GM21390 (cell line): ENCODE results near the gene INHBE.
A peak's percentile ranks its signal among the peaks of the same experiment; 100 is the strongest.

Source experiments
- ATAC-seq: cut with Tn5 transposase; IDR thresholded peaks from one replicate; pipeline ENCODE4 v1.9.1; 2021; ENCODE audit not compliant: unreplicated experiment

Gene INHBE

DNA sequence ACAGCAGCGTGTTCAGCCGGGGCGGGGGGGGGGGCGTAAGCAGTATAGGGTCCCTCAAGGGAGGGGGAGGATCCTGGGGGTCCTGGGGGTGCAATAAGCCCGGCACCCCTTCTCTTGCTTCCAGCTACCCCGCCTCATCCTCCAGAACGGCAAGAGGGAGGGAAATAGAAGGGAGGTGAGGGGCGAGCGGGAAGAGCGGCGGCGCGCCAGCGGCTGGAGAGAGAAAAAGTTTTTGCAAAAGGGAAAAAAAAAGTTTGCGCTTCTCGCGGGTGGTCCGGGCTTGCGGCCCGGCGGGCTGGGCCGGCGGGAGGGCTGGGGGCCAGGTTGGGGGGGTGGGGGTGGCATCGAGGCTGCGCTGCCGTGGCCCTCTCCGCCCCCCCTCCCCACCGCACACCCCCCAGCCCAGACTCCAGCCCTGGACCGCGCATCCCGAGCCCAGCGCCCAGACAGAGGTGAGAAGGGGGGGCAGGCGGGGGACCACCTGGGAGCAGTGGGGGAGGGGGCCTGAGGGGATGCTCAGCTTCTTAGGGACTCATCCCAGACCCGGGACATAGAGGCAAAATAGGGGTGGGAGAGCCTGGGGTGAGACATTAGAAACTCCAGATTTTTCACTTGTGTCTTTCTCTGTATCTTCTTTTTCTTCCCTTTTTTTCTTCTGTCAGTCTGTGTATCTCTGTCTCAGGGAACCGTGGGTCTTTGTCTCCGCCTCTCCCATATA lies 4.8 kb downstream of the INHBE start, which contains the start of gene GLI1:
GLI1 (plus strand) TSS at position 36 of the 718 bp plus-strand sequence. CDS start 3,907 bp downstream, outside the sequence.
- ATAC-seq = no peak

DNA sequence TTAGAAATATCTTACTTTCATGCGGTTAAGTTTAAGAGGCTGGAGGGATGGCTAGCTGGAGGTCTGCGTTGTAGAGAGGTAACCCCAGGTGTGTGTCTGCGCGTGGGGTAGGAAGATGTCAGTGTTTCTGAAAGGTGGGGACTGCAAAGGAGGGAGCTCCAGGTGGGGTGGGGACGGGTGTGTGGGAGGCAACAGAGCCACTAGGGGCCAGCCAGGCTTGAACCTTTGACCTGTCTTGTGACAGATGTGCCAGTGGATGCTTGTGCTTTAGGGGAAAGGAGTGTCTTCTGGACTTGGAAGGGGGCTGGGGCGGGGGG lies 5.3 kb downstream of the INHBE start:
- ATAC-seq = no peak

DNA sequence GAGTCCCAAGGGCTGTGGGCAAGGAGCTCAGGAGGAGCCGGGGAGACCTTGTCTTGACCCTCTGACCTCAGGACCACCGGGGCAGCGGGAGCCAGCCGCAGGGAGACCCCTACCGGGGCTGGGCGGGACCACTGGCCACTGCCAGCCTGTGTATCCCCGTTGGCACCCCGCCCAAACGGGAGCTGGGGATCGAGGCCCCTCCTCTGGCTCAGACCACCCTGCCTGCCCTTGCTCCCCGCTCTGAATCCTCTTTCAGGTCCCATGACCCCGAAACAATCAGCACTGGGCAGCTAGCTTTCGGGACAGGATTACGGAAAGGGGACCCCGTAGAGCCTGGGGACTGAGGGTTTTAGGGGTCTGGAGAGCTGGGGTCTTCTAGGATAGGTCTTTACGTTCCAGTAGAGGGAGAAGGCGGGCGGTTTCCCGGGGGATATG lies 5.8 kb downstream of the INHBE start:
- ATAC-seq = no peak

DNA sequence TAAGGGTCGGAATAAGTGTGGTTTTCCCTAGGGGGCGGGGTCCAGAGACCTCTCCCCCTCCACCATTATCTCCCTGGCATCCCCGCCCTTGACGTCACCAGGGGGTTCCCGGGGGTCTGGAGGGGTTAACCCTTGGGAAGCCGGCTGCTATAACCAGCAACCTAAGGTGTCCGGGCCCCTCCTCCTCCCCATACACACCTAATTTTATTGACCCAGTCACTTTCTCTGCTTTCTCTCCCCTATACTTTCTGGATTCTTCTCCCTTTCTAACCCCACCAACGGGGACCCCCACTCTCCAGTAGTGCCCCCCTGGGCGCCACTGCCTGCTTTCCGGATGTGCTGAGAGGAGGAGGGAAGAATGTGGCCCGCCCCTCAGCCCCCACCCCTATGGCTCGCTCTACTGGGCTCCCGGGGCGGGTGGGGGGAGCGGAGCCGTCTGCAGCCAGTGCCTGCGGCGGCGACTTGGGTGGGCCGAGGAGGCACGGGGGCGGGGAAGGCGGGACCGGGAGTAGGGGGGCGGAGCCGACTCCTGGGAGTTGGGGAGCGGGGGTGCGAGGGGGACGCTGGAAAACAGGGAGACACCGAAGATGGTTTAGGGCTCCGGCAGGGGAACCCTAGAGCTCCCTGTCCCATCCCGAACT lies 6.3 kb downstream of the INHBE start:
- ATAC-seq = no peak

DNA sequence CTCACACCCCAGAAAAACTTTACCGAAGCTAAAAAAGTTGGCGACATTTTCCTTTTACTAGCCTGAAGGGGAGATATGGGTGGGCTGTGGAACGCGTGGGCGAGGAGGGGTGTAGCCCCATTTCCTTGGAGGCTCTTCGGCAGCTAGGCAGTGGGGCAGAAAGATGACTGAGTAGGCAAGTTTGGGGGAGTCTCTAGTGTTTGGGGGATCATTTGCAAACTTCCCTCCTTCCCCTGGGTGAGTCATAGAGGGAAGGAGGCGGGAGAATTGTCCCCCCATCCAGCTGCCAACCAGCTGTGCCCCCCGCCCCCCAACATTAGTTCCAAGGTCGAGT lies 6.8 kb downstream of the INHBE start:
- ATAC-seq = no peak

DNA sequence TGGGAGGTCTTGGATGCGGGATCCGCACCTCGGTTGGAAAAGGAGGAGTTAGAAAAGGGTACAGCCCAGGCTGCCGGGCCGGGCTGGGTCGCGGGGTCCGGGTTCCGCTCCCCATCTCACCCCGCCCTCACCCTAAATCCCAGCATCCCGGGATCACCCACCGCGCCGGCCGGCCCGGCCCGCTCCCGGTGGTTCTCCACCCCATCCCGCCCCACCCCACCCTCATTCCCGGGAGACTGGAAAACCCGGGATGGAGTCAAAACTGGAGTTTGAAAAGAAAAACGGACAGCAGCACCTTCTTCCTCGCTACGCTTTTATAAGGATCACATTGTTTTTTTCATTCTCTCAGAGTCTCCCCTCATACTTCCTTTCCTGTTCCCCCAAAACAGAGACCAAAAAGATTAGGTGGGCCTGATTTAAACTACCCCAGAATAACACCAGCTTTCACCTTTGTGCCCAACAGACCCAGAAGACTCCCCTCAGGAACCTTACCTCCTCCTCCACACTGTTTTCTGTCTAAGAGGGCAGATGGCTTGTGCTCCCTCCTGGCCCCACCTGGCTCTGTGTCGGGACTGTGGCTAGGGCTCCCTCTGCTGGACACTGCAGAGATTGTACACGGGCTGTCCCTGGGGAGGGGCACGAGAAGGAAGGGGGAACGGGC lies 7.3 kb downstream of the INHBE start:
- ATAC-seq = peak; percentile 67

DNA sequence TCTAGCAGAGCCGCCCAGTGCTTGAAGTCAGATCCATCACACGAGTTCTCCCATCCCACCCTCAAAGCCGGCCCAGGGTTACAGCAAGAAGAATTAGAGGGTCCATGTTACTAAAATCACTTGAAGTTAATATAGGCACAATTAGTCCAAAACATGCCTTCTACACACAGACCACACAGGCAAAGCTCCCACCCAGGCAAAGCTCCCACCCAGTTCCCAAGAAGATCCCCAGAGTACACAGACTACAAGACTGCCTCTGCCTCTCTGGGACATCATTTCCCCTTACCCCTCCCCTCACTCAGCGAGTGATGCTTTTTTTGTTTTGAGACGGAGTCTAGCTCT lies 7.8 kb downstream of the INHBE start:
- no peak for ATAC-seq

DNA sequence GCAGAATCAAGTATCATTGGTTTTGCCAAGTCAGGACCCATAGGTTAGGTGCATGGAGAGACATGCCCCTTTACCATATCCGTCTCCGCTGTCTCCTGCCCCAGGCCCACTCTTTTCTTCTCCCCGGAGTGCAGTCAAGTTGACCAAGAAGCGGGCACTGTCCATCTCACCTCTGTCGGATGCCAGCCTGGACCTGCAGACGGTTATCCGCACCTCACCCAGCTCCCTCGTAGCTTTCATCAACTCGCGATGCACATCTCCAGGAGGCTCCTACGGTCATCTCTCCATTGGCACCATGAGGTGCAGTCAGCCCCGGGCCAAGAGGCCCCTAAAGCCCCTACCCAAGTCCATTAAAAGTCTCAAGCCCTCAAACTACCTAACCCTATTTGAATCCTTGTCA lies 9.5 kb downstream of the INHBE start:
- ATAC-seq = no peak

DNA sequence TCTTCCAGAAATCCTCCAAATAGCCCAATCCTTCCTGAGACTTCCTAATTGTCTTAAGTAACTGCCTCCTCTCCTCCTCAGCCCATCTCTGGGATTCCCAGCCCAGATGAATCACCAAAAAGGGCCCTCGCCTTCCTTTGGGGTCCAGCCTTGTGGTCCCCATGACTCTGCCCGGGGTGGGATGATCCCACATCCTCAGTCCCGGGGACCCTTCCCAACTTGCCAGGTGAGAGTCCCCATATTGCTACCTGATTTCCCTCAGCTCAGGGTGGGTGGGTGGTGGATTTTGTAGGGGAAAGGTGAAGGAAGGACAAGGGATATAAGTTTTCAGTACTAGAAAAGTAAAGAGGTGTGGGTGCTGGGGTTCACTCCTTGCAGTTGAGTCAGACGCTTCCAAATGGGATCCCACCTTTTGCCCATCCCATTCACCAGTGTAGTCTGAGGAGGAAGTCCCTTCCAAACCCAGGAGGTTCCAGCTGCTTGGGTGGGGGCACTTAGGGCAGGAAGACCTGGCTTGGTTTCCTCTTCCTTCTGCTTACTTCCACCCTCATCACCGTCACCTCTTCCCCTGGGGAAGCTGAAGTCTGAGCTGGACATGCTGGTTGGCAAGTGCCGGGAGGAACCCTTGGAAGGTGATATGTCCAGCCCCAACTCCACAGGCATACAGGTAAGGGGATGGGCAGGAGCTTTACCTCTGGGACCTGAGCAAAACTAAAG lies 10.1 kb downstream of the INHBE start:
- ATAC-seq = no peak

DNA sequence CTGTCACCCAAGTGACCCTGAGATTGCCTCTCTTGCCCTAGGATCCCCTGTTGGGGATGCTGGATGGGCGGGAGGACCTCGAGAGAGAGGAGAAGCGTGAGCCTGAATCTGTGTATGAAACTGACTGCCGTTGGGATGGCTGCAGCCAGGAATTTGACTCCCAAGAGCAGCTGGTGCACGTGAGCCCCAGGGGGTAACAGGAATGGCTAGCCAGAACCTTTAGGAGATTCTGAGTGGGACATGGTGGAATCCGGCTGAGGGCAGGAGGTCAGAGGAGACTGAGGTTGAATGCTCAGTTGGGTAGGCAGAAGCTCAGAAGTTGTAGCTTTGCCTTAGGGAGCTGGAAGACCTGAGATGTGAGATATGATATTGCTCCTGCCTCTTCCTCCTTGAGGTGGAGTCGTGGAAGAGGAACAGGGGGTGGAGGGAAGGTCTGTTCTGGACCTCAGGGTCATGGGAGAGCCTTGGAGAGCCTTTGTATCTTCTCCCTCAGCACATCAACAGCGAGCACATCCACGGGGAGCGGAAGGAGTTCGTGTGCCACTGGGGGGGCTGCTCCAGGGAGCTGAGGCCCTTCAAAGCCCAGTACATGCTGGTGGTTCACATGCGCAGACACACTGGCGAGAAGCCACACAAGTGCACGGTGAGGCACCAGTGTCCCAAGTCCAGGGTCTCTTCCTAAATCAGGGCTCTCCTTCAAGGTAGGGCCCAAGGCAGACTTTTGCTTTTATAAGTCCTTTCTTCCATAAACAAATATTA lies 10.8 kb downstream of the INHBE start:
- no peak for ATAC-seq

DNA sequence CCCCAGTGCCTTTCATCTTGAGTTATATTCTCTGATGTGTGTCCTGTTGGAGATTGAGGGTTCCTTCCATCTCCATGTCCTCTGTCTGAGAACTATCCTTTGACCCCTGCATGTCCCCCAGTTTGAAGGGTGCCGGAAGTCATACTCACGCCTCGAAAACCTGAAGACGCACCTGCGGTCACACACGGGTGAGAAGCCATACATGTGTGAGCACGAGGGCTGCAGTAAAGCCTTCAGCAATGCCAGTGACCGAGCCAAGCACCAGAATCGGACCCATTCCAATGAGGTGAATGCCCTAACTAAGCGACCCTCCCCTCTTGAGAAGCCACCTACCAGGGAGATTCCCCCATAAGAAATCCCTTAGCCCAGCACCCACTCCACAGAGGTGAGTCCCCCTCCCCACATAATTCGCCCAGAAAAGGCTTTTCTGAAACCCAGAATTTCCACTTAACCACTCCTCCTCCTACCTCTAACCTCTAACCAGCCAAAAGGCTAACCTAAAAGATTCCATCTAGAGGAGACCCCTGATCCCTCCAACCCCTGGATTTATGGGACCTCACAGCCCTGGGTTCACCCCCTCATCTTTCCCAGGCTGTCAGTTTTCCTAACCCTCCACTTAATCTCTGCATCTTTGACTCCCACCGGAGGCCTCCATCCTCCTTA lies 12.2 kb downstream of the INHBE start:
- no peak for ATAC-seq

DNA sequence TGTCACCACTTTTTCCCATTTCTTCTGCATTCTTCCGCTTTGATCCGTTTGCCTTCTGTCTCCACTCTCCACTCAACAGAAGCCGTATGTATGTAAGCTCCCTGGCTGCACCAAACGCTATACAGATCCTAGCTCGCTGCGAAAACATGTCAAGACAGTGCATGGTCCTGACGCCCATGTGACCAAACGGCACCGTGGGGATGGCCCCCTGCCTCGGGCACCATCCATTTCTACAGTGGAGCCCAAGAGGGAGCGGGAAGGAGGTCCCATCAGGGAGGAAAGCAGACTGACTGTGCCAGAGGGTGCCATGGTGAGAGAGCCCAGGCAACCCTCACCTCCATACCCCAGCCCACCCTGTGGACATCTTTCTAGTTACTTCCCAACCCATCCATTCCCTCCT lies 12.8 kb downstream of the INHBE start:
- ATAC-seq = no peak

DNA sequence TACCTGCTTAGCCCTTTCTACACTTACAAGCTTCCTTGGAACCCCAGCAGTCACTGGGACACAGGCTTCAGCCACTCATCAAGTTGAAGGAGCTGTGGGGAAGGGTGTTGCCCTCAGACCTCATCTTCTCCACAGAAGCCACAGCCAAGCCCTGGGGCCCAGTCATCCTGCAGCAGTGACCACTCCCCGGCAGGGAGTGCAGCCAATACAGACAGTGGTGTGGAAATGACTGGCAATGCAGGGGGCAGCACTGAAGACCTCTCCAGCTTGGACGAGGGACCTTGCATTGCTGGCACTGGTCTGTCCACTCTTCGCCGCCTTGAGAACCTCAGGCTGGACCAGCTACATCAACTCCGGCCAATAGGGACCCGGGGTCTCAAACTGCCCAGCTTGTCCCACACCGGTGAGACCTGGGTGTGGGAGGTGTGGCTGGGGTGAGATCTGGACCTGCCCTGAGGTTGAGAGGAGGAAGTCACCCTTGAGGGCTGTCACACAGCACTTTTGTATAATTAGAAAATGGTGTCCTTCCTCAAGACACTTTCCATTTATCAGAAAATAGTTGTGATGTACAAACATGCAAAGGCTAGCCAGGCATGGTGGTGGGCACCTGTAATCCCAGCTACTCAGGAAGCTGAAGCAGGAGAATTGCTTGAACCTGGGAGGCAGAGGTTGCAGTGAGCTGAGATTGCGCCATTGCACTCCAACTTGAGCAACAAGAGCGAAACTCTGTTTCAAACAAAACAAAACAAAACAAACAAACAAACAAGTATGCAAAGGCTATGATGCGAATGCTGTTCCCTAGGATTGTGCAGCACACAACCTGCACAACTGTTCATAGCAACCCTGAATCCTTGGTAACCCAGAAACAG lies 14.4 kb downstream of the INHBE start:
- no peak for ATAC-seq

DNA sequence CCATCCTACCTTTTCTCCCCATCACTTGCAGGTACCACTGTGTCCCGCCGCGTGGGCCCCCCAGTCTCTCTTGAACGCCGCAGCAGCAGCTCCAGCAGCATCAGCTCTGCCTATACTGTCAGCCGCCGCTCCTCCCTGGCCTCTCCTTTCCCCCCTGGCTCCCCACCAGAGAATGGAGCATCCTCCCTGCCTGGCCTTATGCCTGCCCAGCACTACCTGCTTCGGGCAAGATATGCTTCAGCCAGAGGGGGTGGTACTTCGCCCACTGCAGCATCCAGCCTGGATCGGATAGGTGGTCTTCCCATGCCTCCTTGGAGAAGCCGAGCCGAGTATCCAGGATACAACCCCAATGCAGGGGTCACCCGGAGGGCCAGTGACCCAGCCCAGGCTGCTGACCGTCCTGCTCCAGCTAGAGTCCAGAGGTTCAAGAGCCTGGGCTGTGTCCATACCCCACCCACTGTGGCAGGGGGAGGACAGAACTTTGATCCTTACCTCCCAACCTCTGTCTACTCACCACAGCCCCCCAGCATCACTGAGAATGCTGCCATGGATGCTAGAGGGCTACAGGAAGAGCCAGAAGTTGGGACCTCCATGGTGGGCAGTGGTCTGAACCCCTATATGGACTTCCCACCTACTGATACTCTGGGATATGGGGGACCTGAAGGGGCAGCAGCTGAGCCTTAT lies 15.3 kb downstream of the INHBE start:
- no peak for ATAC-seq

DNA sequence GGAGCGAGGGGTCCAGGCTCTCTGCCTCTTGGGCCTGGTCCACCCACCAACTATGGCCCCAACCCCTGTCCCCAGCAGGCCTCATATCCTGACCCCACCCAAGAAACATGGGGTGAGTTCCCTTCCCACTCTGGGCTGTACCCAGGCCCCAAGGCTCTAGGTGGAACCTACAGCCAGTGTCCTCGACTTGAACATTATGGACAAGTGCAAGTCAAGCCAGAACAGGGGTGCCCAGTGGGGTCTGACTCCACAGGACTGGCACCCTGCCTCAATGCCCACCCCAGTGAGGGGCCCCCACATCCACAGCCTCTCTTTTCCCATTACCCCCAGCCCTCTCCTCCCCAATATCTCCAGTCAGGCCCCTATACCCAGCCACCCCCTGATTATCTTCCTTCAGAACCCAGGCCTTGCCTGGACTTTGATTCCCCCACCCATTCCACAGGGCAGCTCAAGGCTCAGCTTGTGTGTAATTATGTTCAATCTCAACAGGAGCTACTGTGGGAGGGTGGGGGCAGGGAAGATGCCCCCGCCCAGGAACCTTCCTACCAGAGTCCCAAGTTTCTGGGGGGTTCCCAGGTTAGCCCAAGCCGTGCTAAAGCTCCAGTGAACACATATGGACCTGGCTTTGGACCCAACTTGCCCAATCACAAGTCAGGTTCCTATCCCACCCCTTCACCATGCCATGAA lies 16.0 kb downstream of the INHBE start:
- no peak for ATAC-seq

DNA sequence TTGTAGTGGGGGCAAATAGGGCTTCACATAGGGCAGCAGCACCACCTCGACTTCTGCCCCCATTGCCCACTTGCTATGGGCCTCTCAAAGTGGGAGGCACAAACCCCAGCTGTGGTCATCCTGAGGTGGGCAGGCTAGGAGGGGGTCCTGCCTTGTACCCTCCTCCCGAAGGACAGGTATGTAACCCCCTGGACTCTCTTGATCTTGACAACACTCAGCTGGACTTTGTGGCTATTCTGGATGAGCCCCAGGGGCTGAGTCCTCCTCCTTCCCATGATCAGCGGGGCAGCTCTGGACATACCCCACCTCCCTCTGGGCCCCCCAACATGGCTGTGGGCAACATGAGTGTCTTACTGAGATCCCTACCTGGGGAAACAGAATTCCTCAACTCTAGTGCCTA lies 16.6 kb downstream of the INHBE start:
- no peak for ATAC-seq

DNA sequence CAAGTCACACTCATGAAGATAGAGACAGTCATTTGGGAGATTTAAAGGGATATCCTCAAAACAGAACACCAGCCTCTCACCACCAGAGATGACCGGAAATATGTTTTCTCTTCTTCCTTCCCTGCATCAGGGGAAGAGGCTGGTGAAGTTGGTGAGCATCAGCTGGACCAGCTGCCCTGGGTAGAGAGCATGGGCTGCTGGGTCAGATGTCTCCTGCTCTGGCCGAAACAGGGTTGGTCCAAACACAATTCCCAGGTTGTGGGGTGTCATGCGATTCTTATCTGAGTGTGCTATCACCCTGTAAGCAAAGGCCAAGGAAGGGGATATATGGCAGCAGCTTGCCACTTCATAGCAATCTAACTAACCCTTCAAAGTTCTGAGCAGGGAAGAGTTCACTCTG lies 17.3 kb downstream of the INHBE start:
- ATAC-seq = no peak

DNA sequence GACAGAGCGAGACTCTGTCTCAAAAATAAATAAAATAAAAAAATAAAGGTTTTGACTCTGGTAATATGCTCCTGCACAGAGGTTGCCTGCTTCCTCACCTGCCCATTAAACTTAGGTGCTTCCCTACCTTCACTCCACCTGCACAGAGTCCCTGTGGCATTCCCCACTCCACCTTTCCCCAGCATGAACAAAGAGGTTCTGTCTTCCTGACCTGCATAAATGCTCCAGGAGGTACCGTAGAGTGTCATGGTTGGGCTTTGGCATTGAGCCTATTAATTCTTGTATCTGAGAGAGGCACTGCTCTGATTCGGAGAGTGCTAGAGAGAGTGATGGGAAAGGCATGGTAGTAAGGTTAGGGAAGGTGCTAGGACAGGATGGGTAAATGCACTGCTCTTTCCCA lies 18.3 kb downstream of the INHBE start:
- ATAC-seq = no peak

DNA sequence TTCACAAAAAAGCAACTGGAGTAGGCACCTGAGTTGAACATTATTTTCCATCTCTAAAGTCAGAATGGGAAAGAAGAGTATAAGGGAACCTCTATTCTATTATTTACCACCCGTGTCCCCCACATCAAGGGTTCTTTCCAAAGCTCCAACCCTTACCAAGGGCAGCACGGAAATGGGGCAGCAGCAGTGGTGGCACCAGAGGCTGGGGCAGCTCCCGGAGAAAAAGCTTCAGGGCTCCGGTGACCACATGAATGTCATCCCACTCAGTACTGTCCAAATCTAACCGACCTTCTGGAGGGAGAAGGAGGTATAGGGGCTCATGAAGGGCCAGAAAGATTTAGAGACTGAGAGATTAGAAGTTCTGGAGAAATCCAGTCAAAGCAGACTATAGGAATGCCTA lies 18.8 kb downstream of the INHBE start:
- ATAC-seq = no peak
